Transverse colon (tissue), 4 donors: Measurements from ENCODE around the gene RAB27A. TPM values are rescaled to one million over a fixed set of nuclear protein-coding genes. Genes with fewer than 3 reads are reported as not detected.
"Not testable (repeated sequence)": the region's sequence is repeated elsewhere in the genome, so short reads cannot be mapped to it uniquely, and the experiment has no call there.

Experiments
- DNase-seq: peaks from one replicate; pipeline ENCODE4 v3.0.0-alpha.2; 2019
- H3K27ac ChIP-seq, 4 donors: fragments of 200-600 bp; sonication (generic); 2 replicates each; pipeline ENCODE4 v1.5.1; 2016 to 2018; ENCODE audit warnings: inconsistent platforms in 4 of 4
- H3K27me3 ChIP-seq: fragments of 200-600 bp; sonication (generic); 2 replicates; pipeline ENCODE4 v1.5.1; 2017; ENCODE audit warnings: inconsistent platforms
- H3K36me3 ChIP-seq, 4 donors: fragments of 200-600 bp; sonication (generic); 2 replicates each; pipeline ENCODE4 v1.5.1; 2017 to 2019; ENCODE audit warnings: inconsistent platforms in 4 of 4
- H3K4me1 ChIP-seq, 4 donors: fragments of 200-600 bp; sonication (generic); 2 replicates each; pipeline ENCODE4 v1.5.1; 2017 to 2020; ENCODE audit warnings: inconsistent platforms in 4 of 4
- H3K4me3 ChIP-seq, 4 donors: fragments of 200-600 bp; sonication (generic); 1 replicate in 1 of 4; 2 replicates in 3 of 4; pipeline versions ENCODE4 v1.5.1 to v1.6.1; 2017 to 2019; ENCODE audit warnings: inconsistent platforms in 4 of 4
- H3K9me3 ChIP-seq, 2 donors: fragments of 200-600 bp; sonication (generic); 2 replicates each; pipeline ENCODE4 v1.5.1; 2017 to 2019; ENCODE audit warnings: inconsistent platforms in 2 of 2
- EP300 ChIP-seq: sonication (generic); formaldehyde crosslinking; IDR thresholded peaks from one replicate; pipeline ENCODE4 v1.6.1; 2017; ENCODE audit warnings: antibody characterized with exemption, low read depth
- POLR2A ChIP-seq: fragments of 450-650 bp; IDR thresholded peaks from one replicate; pipeline ENCODE4 v1.6.1; 2016; ENCODE audit warnings: antibody characterized with exemption, mild to moderate bottlenecking, moderate library complexity
- POLR2AphosphoS5 ChIP-seq, 3 donors: sonication (generic); formaldehyde crosslinking; IDR thresholded peaks; one replicate each; pipeline ENCODE4 v1.6.1; 2016; ENCODE audit warnings: antibody characterized with exemption in 3 of 3
- WGBS, 2 donors: methylation state at CpG; one replicate each; pipeline ENCODE4 v1.1.5; 2018; ENCODE audit warnings: low coverage in 1 of 2; 5-methylcytosine and 5-hydroxymethylcytosine counted together
- in situ Hi-C, 4 donors: fragments of 200-750 bp; cut with MboI; loops; one replicate each; pipeline versions ENCODE4 v1.15.0 to v1.15.1; 2017; ENCODE audit warnings: low sequenced_read_pairs in 3 of 4, low pct_ligation_motif_present in 1 of 4, low pct_unique_long_range_greater_than_20kb in 1 of 4
- intact Hi-C: fragments of 100-400 bp; cut with DNase I; formaldehyde crosslinking; loops from one replicate; pipeline ENCODE4 v1.15.1; 2023; ENCODE audit warnings: low total_unique reads
- total RNA-seq, 4 donors: library from RNA; depleted of rRNA; stranded (reverse); fragments of >200 nt; gene quantifications; one replicate each; pipeline ENCODE4 v1.1.0, GENCODE V29; 2016
- TF ChIP-seq, protein P1 (sequence below), 5 experiments: fragments of 200-600 bp in 3 of 5; fragments of 450-650 bp in 2 of 5; sonication (generic) in 3 of 5; IDR thresholded peaks; 1 replicate in 2 of 5; 2 replicates in 3 of 5; pipeline ENCODE4 v1.5.1; 2016 to 2017; ENCODE audit warnings: antibody characterized with exemption in 5 of 5, inconsistent platforms in 3 of 5, mild to moderate bottlenecking in 2 of 5, moderate library complexity in 1 of 5

The RAB27A gene
- total RNA-seq, 4 donors from 2014 or later = 9.4 to 65.7 (median 24.1) TPM

DNA sequence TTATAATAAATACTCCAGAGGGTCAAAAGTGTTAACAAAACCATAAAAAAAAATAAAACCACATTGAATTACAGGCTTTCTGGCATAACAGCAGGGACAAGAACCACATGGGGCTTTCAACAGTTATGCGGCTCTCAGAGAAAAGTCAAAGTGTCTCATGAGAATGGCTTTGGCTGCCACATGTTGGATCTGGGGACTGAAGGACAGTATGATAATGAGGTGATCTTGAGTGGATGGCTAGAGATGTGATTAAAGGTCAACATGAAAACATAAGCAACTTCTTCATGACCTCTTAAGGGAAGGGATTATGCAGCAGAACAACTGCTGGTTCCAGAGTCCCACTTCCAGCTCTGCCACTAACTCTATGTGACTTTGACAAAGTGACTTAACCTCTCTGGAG lies 5.2 kb downstream of the RAB27A start:
- no peak overlapping the region for H3K4me3 ChIP-seq
- H3K27me3 ChIP-seq = no peaks in the 10 kb centered on the region
- TF ChIP-seq, protein P1, sequence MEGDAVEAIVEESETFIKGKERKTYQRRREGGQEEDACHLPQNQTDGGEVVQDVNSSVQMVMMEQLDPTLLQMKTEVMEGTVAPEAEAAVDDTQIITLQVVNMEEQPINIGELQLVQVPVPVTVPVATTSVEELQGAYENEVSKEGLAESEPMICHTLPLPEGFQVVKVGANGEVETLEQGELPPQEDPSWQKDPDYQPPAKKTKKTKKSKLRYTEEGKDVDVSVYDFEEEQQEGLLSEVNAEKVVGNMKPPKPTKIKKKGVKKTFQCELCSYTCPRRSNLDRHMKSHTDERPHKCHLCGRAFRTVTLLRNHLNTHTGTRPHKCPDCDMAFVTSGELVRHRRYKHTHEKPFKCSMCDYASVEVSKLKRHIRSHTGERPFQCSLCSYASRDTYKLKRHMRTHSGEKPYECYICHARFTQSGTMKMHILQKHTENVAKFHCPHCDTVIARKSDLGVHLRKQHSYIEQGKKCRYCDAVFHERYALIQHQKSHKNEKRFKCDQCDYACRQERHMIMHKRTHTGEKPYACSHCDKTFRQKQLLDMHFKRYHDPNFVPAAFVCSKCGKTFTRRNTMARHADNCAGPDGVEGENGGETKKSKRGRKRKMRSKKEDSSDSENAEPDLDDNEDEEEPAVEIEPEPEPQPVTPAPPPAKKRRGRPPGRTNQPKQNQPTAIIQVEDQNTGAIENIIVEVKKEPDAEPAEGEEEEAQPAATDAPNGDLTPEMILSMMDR (IDR thresholded peaks at IDR 0.05) = no peak
- TF ChIP-seq POLR2AphosphoS5 (IDR thresholded peaks at IDR 0.05) = no peak
- TF ChIP-seq POLR2A = no peak
- no peak for TF ChIP-seq EP300
- H3K4me1 ChIP-seq = peaks cover 5 to 27% (median 16%) of the 10 kb centered on the region in 4 donors
- in situ Hi-C loops = loop anchor here in 1 of 4 donors (10.0 kb wide), 1 partner anchor 70 kb away; no protein-coding TSS in a partner anchor
- DNase-seq = no peak
- intact Hi-C loops = no loop called here
- WGBS, 2 donors = 67 to 83% methylated on average over 1 of the region's 1 CpG
- no peak overlapping the region for H3K27ac ChIP-seq
- H3K36me3 ChIP-seq = no peaks in the 10 kb centered on the region
- no peaks in the 10 kb centered on the region for H3K9me3 ChIP-seq

GRCh38 chr15:55283379-55284147 lies 6.0 kb downstream of the RAB27A start:
- no peaks in the 10 kb centered on the region for H3K36me3 ChIP-seq
- in situ Hi-C loops (loop anchor here in 1 of 4 donors (10.0 kb wide), 1 partner anchor 69 kb away; no protein-coding TSS in a partner anchor), intact Hi-C loops (no loop called here)
- H3K4me1 ChIP-seq = peaks cover 5 to 24% (median 15%) of the 10 kb centered on the region in 4 donors
- no peak overlapping the region for H3K4me3 ChIP-seq
- peak overlapping the region in 3 of 4 donors; percentile 2 to 57 (median 27) for H3K27ac ChIP-seq
- TF ChIP-seq, protein P1 (IDR thresholded peaks at IDR 0.05) = no peak
- TF ChIP-seq POLR2AphosphoS5 (IDR thresholded peaks at IDR 0.05) = no peak
- no peak for TF ChIP-seq POLR2A
- TF ChIP-seq EP300 = no peak
- no peaks in the 10 kb centered on the region for H3K9me3 ChIP-seq
- WGBS, 2 donors = 60 to 79% methylated on average over 3 to 6 of the region's 6 CpGs
- DNase-seq = no peak
- no peaks in the 10 kb centered on the region for H3K27me3 ChIP-seq

GRCh38 chr15:55282284-55282833 lies 7.3 kb downstream of the RAB27A start:
- H3K27ac ChIP-seq = peak overlapping the region; percentile 2 to 57 (median 31)
- in situ Hi-C loops = loop anchor here in 1 of 4 donors (10.0 kb wide), 1 partner anchor 68 kb away; no protein-coding TSS in a partner anchor

DNA sequence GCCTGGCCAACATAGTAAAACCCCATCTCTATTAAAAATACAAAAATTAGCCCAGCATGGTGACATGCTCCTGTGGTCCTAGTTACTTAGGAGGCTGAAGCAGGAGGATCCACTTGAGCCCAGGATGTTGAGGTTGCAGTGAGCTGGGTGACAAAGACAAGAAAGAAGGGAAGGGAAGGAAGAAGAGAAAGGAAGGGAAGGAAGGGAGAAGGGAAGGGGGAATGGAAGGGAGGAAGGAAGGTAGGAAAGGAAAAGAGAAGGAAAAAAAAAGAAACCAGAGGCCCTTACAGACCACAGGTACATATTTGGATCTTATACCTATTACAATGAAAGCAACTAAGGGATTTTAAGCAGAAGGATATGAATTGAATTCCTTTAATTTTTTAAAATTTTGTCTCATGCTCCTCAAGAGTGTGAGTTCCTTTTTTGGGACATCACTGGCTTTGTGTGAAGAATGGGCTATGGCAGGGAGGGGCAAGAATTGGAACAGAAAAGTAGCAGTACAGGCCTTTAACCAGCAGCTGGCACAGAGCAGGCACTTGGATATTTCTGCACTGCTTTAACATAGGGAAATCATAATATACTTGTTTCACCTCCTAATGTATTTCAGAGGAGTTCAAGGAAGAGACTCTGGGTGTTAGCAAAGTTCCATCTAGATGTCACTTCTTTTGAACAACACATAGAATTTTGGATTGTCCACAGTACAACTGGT lies 7.9 kb downstream of the RAB27A start:
- peak overlapping the region; percentile 2 to 57 (median 31) for H3K27ac ChIP-seq
- no peaks in the 10 kb centered on the region for H3K36me3 ChIP-seq
- in situ Hi-C loops (loop anchor here in 1 of 4 donors (10.0 kb wide), 1 partner anchor 67 kb away; no protein-coding TSS in a partner anchor), intact Hi-C loops (no loop called here)
- H3K4me1 ChIP-seq = peaks cover 5 to 24% (median 12%) of the 10 kb centered on the region in 4 donors
- no peaks in the 10 kb centered on the region for H3K9me3 ChIP-seq
- H3K27me3 ChIP-seq = no peaks in the 10 kb centered on the region
- no peak overlapping the region for H3K4me3 ChIP-seq
- TF ChIP-seq, protein P1 (IDR thresholded peaks at IDR 0.05) = no peak
- TF ChIP-seq POLR2A = no peak
- no peak for DNase-seq

More at GRCh38 chr15:55282284-55282833, 7.3 kb downstream of the RAB27A start:
- 62% methylated on average over 5 of the region's 5 CpGs; no CpG with 5 or more reads in 1 of the 2 donors for WGBS, 2 donors
- Histone ChIP-seq H3K4me3 (no peak overlapping the region), H3K4me1 (peaks cover 5 to 21% (median 12%) of the 10 kb centered on the region in 4 donors), H3K9me3 (no peaks in the 10 kb centered on the region), H3K27me3 (no peaks in the 10 kb centered on the region), H3K36me3 (no peaks in the 10 kb centered on the region)
- TF ChIP-seq EP300 (no peak), POLR2AphosphoS5 (IDR thresholded peaks at IDR 0.05) (no peak)
- intact Hi-C loops = no loop called here
- DNase-seq = no peak

DNA sequence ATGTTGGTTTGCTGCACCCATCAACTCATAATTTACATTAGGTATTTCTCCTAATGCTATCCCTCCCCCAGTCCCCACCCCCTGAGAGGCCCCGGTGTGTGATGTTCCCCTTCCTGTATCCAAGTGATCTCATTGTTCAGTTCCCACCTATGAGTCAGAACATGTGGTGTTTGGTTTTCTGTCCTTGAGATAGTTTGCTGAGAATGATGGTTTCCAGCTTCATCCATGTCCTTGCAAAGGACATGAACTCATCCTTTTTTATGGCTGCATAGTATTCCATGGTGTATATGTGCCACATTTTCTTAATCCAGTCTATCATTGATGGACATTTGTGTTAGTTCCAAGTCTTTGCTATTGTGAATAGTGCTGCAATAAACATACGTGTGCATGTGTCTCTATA lies 9.0 kb downstream of the RAB27A start:
- intact Hi-C loops = not testable (repeated sequence)

More for the DNA sequence above, 9.0 kb downstream of the RAB27A start:
- not testable (repeated sequence) for DNase-seq, H3K27me3 ChIP-seq, H3K4me3 ChIP-seq, H3K36me3 ChIP-seq, H3K9me3 ChIP-seq
- in situ Hi-C loops = loop anchor here in 1 of 4 donors (10.0 kb wide), 1 partner anchor 66 kb away; no protein-coding TSS in a partner anchor
- peak overlapping the region in 1 of 4 donors; percentile 71 for H3K27ac ChIP-seq
- 83 to 86% methylated on average over 2 of the region's 2 CpGs for WGBS, 2 donors
- H3K4me1 ChIP-seq = peaks cover 5 to 24% (median 10%) of the 10 kb centered on the region in 4 donors
